Measurements from ENCODE around the gene VSIR. TPM values are rescaled to one million over a fixed set of nuclear protein-coding genes. Genes with fewer than 3 reads are reported as not detected.

VSIR gene
- total RNA-seq, 2 donors from 2014 or later: 14.8 to 17.1 TPM

DNA sequence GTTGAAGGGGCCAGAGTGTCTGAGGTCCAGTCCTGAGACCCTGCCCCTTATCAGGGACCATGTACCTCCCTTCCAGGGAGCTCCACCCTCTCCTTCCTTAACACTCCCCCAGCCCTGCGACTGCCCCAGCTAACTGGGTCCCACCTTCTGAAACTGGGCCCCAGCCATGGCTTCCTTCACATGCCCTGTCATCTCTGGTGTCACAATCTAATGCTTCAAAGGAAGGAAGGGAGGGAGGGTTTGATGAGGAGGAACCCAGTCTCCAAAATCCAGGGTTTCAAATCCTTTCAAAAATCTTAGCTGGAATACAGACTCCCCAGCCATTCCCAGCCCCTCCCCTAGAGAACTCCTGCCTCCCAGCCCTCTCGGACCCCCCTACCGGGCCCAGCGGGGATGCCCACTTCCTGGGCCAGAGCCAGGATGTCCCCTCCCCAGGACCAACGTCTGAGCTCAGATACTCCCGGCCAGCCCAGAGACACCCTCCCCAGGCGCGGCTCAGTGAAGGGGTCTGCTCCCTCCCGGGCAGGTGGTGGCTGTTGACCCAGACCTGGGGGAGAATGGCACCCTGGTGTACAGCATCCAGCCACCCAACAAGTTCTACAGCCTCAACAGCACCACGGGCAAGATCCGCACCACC is 71.7 kb downstream of the VSIR start:
- no peak for ATAC-seq
- intact Hi-C loops (cut with DNase I): no loop called here
- H3K9me3 ChIP-seq: no peaks in the 10 kb centered on the region
- no peak for TF ChIP-seq POLR2A (IDR thresholded peaks at IDR 0.05)
- TF ChIP-seq, protein P1, sequence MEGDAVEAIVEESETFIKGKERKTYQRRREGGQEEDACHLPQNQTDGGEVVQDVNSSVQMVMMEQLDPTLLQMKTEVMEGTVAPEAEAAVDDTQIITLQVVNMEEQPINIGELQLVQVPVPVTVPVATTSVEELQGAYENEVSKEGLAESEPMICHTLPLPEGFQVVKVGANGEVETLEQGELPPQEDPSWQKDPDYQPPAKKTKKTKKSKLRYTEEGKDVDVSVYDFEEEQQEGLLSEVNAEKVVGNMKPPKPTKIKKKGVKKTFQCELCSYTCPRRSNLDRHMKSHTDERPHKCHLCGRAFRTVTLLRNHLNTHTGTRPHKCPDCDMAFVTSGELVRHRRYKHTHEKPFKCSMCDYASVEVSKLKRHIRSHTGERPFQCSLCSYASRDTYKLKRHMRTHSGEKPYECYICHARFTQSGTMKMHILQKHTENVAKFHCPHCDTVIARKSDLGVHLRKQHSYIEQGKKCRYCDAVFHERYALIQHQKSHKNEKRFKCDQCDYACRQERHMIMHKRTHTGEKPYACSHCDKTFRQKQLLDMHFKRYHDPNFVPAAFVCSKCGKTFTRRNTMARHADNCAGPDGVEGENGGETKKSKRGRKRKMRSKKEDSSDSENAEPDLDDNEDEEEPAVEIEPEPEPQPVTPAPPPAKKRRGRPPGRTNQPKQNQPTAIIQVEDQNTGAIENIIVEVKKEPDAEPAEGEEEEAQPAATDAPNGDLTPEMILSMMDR (IDR thresholded peaks at IDR 0.05): no peak
- no peak overlapping the region for H3K27ac ChIP-seq
- no peaks in the 10 kb centered on the region for H3K4me1 ChIP-seq
- no peak overlapping the region for H3K4me3 ChIP-seq
- no peaks in the 10 kb centered on the region for H3K27me3 ChIP-seq
- 49 to 88% methylated on average over 1 to 11 of the region's 11 CpGs for WGBS, 2 donors
- no peak for DNase-seq
- no peaks in the 10 kb centered on the region for H3K36me3 ChIP-seq (replicated peaks in 1 of 2; ENCODE audit: insufficient read depth in 1 of 2, low read depth in 2 of 2)

DNA sequence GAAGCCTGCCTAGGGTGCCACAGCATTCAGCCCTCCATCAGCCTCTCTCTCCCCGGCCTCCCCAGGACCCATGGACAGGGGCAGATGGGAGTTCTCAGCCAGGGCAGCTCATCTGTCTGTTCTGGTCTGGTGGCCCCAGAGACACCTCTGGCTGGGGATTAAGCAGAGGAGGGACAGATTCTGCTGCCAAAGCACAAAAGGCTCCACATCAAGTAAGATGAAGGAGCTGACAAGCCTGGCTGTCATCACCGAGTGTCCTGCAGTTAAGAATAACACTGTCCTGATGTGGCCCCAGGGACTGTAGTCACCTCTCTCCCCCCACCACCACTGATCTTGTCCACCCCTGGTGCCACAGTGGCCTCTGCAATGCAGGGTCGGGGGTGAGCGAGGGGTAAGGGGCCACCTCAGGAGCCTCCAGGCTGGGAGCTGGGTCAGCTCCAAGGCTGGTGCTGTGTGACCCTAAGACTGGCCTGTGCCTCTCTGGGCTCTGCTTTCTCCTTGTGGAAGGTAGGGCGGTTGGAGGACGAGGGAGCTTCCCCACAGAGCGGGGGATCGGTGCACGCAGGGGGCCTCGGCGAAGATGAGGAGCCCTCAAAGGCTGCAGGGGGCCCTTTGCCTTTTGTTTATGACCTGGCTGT is 72.5 kb downstream of the VSIR start:
- Histone ChIP-seq H3K27me3 (no peaks in the 10 kb centered on the region), H3K27ac (no peak overlapping the region), H3K9me3 (no peaks in the 10 kb centered on the region), H3K4me3 (no peak overlapping the region), H3K36me3 (replicated peaks in 1 of 2; ENCODE audit: insufficient read depth in 1 of 2, low read depth in 2 of 2) (no peaks in the 10 kb centered on the region), H3K4me1 (no peaks in the 10 kb centered on the region)
- TF ChIP-seq POLR2A (IDR thresholded peaks at IDR 0.05): no peak
- TF ChIP-seq, protein P1 (IDR thresholded peaks at IDR 0.05): no peak
- intact Hi-C loops (cut with DNase I): no loop called here
- DNase-seq: no peak
- 57 to 71% methylated on average over 1 to 11 of the region's 11 CpGs for WGBS, 2 donors
- ATAC-seq: no peak

DNA sequence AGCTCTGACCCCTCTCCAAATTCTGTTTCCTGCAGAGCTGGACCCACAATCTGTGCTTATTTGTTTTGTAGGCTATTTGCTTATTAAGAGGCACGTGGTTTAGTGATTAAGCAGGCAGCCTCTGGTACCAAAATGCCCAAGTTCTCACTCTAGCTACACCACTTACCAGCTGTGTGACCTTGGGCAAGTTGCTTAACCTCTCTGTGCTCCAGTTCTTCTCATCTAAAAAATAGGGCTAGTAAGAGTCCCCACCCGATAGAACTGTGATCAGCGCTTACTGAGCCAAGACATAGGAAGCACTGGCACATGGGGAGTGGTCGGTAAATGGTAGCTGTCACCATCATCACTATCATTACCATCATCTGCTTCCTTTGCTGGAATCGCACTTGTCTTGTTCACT is 74.6 kb downstream of the VSIR start:
- intact Hi-C loops (cut with DNase I): no loop called here
- no peaks in the 10 kb centered on the region for H3K27me3 ChIP-seq
- WGBS, 2 donors: 74 to 79% methylated on average over 5 of the region's 5 CpGs
- H3K9me3 ChIP-seq: no peaks in the 10 kb centered on the region
- TF ChIP-seq POLR2A (IDR thresholded peaks at IDR 0.05): no peak
- TF ChIP-seq, protein P1 (IDR thresholded peaks at IDR 0.05): no peak
- H3K36me3 ChIP-seq (replicated peaks in 1 of 2; ENCODE audit: insufficient read depth in 1 of 2, low read depth in 2 of 2): no peaks in the 10 kb centered on the region
- ATAC-seq: no peak
- H3K4me1 ChIP-seq: no peaks in the 10 kb centered on the region
- no peak overlapping the region for H3K27ac ChIP-seq
- DNase-seq: no peak
- no peak overlapping the region for H3K4me3 ChIP-seq

DNA sequence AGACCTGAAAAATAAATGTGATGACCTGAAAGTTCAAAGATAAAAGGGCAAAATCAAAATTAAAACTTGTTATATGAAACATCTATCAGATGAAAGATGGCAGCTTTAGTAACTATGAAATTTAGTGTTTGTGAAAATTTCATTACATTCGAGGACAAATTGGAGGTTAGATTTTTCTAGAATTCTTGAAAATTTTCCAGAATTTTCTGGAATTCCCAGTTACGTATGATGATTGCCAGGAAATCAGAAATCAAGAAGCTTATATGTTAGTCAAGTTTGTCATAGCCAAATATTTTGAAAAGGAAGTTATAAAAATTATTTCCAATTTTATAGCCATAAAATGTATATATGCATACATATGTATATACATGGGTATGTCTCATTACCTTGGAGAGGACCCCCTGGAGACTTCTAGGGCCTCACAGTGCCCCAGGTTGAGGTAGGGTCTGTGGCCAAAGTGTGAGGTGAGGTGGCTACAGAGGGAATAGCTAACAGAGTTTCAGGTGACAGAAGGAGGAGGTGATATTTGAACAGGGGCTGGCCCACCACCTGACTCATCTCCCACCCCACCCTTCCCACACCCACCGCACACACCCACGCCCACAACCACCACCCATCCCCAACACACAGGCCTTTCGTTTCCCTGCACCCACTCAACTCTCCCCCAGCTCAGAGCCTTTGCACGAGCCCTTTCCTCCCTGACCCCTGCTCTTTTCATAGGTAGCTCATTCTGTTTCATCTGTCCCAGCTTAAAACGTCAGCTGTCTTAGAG is 75.2 kb downstream of the VSIR start:
- H3K4me3 ChIP-seq: no peak overlapping the region
- H3K4me1 ChIP-seq: no peaks in the 10 kb centered on the region
- H3K9me3 ChIP-seq: no peaks in the 10 kb centered on the region
- no peak for DNase-seq
- no peak overlapping the region for H3K27ac ChIP-seq
- no peak for ATAC-seq
- no peaks in the 10 kb centered on the region for H3K27me3 ChIP-seq
- 54% methylated on average over 7 of the region's 7 CpGs for WGBS, 2 donors
- no peaks in the 10 kb centered on the region for H3K36me3 ChIP-seq (replicated peaks in 1 of 2; ENCODE audit: insufficient read depth in 1 of 2, low read depth in 2 of 2)
- no peak for TF ChIP-seq POLR2A (IDR thresholded peaks at IDR 0.05)
- TF ChIP-seq, protein P1 (IDR thresholded peaks at IDR 0.05): no peak
- intact Hi-C loops (cut with DNase I): no loop called here

Small RNA genes within 50 kb of the gene (microRNA-seq; reads per million reads assigned to microRNA genes)
- 0 to 0.93 reads per million in 2 donors for gene MIR7152 (ENCODE audit: borderline number of aligned reads in 2 of 2, borderline replicate concordance in 2 of 2)

Small RNA genes within 50 kb of the gene (small RNA-seq; reads per million reads assigned to genes)
- gene MIR7152: not detected

Other genes starting within 250 kb of the VSIR start
- not detected for gene C10orf105, start 53.7 kb downstream of the VSIR start, total RNA-seq
- gene PSAP, start 77.7 kb upstream of the VSIR start, total RNA-seq: 100 to 1,000 TPM; 488 to 516 TPM
- gene CHST3, start 190.9 kb upstream of the VSIR start, total RNA-seq: 10 to 100 TPM in 1 of 2 donors, 1 to 10 TPM in 1; 8.6 to 19.4 TPM